ENCODE data around the gene RNF111.

DNA sequence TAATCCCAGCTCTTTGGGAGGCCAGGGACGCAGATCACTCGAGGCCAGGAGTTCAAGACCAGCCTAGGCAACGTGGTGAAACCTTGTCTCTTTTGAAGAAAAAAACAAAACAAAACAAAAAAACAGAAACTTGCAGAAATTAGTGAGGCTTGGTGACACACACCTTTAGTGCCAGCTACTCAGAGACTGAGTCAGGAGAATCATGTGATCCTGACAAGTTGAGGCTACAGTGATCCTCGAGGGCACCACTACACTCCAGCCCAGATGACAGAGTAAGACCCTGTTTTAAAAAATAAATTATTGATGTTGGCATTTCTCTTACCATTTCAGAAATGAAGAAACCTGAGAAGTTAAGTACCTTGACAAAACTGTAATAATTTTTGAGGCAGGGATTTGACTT is 72.9 kb downstream of the RNF111 start:
- TF ChIP-seq, protein P1, sequence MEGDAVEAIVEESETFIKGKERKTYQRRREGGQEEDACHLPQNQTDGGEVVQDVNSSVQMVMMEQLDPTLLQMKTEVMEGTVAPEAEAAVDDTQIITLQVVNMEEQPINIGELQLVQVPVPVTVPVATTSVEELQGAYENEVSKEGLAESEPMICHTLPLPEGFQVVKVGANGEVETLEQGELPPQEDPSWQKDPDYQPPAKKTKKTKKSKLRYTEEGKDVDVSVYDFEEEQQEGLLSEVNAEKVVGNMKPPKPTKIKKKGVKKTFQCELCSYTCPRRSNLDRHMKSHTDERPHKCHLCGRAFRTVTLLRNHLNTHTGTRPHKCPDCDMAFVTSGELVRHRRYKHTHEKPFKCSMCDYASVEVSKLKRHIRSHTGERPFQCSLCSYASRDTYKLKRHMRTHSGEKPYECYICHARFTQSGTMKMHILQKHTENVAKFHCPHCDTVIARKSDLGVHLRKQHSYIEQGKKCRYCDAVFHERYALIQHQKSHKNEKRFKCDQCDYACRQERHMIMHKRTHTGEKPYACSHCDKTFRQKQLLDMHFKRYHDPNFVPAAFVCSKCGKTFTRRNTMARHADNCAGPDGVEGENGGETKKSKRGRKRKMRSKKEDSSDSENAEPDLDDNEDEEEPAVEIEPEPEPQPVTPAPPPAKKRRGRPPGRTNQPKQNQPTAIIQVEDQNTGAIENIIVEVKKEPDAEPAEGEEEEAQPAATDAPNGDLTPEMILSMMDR (IDR thresholded peaks at IDR 0.05): no peak
- TF ChIP-seq POLR2AphosphoS5 (IDR thresholded peaks at IDR 0.05) (no peak), POLR2A (IDR thresholded peaks at IDR 0.05) (no peak)

Data from prostate gland (tissue), 2 donors.